ENCODE measurements around the gene LDLRAD4. TPM values are rescaled to one million over a fixed set of nuclear protein-coding genes. Genes with fewer than 3 reads are reported as not detected.
A peak's percentile ranks its signal among the peaks of the same experiment; 100 is the strongest.

The LDLRAD4 gene
- total RNA-seq (2014; rRNA removed; shearing (Covaris generic)), result 0.09 and 0.68 TPM in 2 replicates

DNA sequence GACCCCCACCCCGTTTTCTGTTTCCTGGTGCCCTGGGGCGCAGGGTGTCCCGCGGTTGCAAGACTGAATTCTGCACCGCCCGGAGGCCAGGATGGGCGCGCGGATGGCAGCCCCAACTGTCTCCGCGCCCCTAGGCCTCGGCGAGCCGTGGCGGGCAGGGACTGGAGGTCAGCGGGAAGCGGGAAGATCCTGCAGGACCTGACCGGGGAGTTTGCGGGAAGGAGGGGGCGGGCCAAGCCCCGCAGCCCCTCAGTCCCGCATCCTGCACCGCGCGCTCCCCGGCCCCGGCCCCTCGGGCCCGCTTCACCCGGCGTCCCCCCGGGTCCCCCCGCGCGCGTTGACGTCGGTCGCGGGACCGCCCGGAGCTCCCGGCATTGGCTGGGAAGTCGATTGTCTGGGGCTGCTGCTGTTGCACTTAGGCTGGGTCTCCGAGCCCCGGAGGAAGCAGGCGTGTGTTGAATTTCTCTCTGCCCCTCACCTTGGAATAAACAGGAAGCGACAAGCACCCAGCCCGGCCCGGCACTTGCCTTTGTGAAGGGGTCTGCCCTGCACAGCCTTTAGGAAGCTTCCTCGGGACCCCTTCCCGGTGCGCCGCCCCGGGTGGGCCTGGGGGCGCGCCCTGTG, at the start of gene LDLRAD4:
Gene LDLRAD4 (plus strand): TSS at position 393 of the 624 bp plus-strand sequence.
- Histone ChIP-seq H3K27ac (no peak within 1 kb of the TSS), H3K9me3 (replicated peaks) (no peaks in the 10 kb centered on the region), H3K4me3 (peak within 1 kb of the TSS; percentile 47), H3K27me3 (replicated peaks) (peaks cover 79% of the 10 kb centered on the region), H3K4me1 (replicated peaks) (peaks cover 14% of the 10 kb centered on the region), H3K36me3 (no peaks in the 10 kb centered on the region)
- no peak for DNase-seq (ENCODE audit: low read depth in 1 of 2, low spot score in 2 of 2)

DNA sequence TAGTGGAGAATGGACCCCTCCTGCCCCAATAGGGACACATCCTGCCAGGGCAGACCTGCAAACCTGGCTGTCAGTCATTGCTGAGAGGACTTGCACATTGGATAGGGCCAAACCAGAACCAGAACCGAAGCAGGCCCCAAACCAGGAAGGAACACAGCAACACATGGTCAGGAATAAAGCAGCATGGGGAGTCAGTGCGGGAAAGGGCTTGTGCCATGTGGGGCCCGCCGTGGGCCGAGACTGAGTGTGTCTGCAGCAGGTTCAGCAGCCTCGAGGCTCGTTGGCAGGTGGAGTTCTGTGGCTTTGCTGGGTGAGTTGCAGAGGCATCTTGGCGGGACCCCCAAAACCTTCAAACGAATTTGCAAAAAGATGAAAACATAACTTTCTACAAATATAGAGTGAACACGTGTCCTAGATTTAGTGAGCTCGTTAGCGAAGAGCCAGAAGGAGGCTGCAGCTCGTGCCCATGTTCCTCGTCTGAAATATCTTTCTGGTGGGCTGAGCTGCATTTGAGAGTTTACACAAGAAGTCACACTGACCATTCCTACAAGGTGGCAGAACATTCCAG, 44.9 kb upstream of the LDLRAD4 start:
- H3K4me3 ChIP-seq, result no peak overlapping the region
- H3K27ac ChIP-seq, result no peak overlapping the region
- peaks cover 3% of the 10 kb centered on the region for H3K27me3 ChIP-seq (replicated peaks)
- no peaks in the 10 kb centered on the region for H3K4me1 ChIP-seq (replicated peaks)
- H3K9me3 ChIP-seq (replicated peaks), result no peaks in the 10 kb centered on the region
- DNase-seq (ENCODE audit: low read depth in 1 of 2, low spot score in 2 of 2), result no peak
- H3K36me3 ChIP-seq, result no peaks in the 10 kb centered on the region

DNA sequence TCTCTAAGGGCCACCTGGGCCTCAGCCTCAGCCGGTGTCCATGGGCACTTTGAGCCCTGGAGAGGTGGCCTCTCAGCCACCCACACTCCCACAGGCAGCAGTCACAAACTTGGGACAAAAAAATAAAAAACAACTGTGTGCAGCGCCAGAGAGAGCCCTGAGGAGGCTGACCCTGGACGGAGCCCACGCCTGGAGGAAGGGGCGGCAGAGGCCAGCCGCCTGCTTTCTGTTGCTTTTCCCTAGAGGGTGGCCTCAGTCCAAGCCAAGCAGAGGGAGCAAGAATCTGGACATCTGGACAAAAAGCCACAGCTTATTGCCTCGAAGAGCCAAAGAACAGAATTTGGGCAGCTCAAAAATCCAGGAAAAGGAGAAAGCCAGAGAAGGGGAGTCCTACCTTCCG, 43.3 kb upstream of the LDLRAD4 start:
- Histone ChIP-seq H3K9me3 (replicated peaks) (no peaks in the 10 kb centered on the region), H3K27ac (no peak overlapping the region), H3K27me3 (replicated peaks) (peaks cover 3% of the 10 kb centered on the region; the same call in 1 of the 2 replicates), H3K4me3 (no peak overlapping the region), H3K36me3 (no peaks in the 10 kb centered on the region), H3K4me1 (replicated peaks) (no peaks in the 10 kb centered on the region)
- no peak for DNase-seq (ENCODE audit: low read depth in 1 of 2, low spot score in 2 of 2)

DNA sequence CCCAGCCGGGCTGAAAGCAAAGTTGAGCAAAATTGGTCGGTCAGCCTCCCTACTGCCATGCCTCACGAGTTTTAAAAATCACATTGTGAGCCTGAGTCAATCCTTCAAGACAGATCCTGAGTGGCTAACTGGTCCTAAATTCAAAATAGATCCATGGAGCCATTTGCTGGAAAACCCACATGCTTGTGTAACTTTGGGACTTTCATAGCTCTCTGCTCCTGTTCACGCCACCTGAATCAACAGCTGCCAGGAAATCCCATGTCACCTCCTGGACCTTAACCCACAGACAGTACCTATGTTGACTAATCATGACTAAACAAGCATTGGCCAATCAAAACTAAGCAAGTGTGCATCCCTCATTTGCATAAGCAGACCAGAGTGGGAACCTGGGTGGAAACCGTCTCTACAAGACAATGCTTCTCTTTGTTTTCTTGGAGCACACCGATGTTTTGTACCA, 42.8 kb upstream of the LDLRAD4 start:
- no peaks in the 10 kb centered on the region for H3K9me3 ChIP-seq (replicated peaks)
- H3K4me1 ChIP-seq (replicated peaks), result no peaks in the 10 kb centered on the region
- no peak for DNase-seq (ENCODE audit: low read depth in 1 of 2, low spot score in 2 of 2)
- peaks cover 3% of the 10 kb centered on the region; the same call in 1 of the 2 replicates for H3K27me3 ChIP-seq (replicated peaks)
- H3K27ac ChIP-seq, result no peak overlapping the region
- no peak overlapping the region for H3K4me3 ChIP-seq
- no peaks in the 10 kb centered on the region for H3K36me3 ChIP-seq

DNA sequence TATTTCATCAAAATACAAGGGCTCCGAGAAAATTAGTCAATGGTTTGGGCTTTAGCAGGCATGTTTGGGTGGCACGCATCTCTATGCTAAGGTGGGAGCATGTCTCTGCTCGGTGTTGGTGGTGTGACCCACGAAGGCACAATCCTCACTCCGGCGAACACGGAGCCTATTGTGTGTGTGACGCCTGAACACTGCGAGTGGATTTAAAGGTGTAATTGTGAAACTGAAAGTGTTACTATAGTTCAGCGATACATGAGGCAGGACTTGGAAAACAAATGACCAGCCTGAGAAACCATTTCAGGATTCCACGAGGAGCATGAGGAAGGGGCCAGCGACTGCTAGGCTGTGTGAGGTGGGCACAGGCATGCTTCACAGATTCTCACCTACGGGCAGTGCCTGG, 41.7 kb upstream of the LDLRAD4 start:
- Histone ChIP-seq H3K36me3 (no peaks in the 10 kb centered on the region), H3K4me1 (replicated peaks) (no peaks in the 10 kb centered on the region), H3K27me3 (replicated peaks) (no peaks in the 10 kb centered on the region), H3K4me3 (no peak overlapping the region), H3K27ac (no peak overlapping the region), H3K9me3 (replicated peaks) (no peaks in the 10 kb centered on the region)
- DNase-seq (ENCODE audit: low read depth in 1 of 2, low spot score in 2 of 2), result no peak

DNA sequence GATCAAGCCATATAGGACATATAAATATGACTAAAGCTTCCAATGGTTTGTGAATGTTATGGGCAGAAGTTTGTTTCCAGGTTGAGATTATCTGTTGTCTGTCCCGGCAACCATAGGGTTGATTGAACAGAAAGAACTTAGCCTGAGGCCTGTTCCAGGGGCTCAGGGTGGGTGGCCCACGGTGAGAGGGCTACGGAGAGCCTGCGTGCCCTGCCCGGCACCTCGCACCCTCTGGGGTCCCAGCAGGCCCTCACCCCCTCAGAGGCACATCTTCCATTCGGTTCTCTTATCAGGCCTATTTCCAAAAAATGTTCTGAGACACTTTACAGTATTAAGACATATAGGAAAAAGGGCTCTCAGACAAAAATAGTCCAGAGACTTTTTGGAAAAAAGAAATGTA, 40.4 kb upstream of the LDLRAD4 start:
- DNase-seq (ENCODE audit: low read depth in 1 of 2, low spot score in 2 of 2), result no peak
- H3K4me3 ChIP-seq, result no peak overlapping the region
- no peak overlapping the region for H3K27ac ChIP-seq
- H3K27me3 ChIP-seq (replicated peaks), result no peaks in the 10 kb centered on the region
- H3K4me1 ChIP-seq (replicated peaks), result no peaks in the 10 kb centered on the region
- no peaks in the 10 kb centered on the region for H3K36me3 ChIP-seq
- H3K9me3 ChIP-seq (replicated peaks), result no peaks in the 10 kb centered on the region

DNA sequence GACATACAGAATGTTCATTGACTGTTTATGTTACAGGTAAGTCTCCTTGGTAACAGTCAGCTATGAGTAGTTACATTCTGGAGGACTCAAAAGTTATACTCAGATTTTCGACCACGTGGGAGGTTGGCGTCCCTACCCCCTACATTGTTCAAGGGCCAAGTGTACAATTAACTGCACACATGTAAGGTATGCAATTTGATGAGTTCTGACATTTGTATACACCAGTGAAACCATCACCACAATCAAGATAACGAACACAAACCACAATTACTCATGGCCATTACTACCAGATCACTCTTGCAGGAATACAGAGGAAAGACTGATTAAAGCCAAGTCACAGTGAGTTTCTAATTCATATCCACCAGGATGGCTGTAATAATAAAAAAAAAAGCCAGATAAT, 39.6 kb upstream of the LDLRAD4 start:
- no peaks in the 10 kb centered on the region for H3K27me3 ChIP-seq (replicated peaks)
- H3K9me3 ChIP-seq (replicated peaks), result no peaks in the 10 kb centered on the region
- no peaks in the 10 kb centered on the region for H3K4me1 ChIP-seq (replicated peaks)
- peak in 1 of 2 experiments; percentile 11 for DNase-seq (ENCODE audit: low read depth in 1 of 2, low spot score in 2 of 2)
- H3K27ac ChIP-seq, result no peak overlapping the region
- H3K36me3 ChIP-seq, result no peaks in the 10 kb centered on the region
- H3K4me3 ChIP-seq, result no peak overlapping the region

DNA sequence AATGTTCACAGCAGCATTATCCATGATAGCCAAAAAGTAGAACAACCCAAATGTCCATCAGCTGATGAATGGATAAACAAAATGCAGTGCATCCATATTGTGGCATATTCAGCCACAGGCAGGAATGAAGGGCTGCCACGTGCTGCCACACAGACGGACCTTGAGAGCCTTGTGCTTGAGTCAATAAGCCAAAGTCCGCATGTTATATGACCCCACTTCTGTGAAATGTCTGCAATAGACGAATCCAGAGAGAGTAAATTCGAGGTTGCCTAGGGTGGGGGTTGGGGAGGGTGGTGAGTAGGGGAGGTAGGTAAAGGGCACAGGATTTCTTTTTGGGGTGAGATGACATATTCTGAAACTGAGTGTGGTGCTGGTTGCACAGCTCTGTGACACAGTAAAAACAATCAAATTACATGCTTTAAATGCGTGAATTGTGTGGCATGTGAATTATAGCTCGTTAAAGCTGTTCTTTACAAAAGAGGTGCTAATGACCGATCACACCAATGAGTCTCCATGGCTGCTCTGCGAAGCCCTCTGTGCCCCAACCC, 38.9 kb upstream of the LDLRAD4 start:
- Histone ChIP-seq H3K36me3 (no peaks in the 10 kb centered on the region), H3K4me1 (replicated peaks) (no peaks in the 10 kb centered on the region), H3K4me3 (no peak overlapping the region), H3K27me3 (replicated peaks) (no peaks in the 10 kb centered on the region), H3K27ac (no peak overlapping the region), H3K9me3 (replicated peaks) (no peaks in the 10 kb centered on the region)
- no peak for DNase-seq (ENCODE audit: low read depth in 1 of 2, low spot score in 2 of 2)

DNA sequence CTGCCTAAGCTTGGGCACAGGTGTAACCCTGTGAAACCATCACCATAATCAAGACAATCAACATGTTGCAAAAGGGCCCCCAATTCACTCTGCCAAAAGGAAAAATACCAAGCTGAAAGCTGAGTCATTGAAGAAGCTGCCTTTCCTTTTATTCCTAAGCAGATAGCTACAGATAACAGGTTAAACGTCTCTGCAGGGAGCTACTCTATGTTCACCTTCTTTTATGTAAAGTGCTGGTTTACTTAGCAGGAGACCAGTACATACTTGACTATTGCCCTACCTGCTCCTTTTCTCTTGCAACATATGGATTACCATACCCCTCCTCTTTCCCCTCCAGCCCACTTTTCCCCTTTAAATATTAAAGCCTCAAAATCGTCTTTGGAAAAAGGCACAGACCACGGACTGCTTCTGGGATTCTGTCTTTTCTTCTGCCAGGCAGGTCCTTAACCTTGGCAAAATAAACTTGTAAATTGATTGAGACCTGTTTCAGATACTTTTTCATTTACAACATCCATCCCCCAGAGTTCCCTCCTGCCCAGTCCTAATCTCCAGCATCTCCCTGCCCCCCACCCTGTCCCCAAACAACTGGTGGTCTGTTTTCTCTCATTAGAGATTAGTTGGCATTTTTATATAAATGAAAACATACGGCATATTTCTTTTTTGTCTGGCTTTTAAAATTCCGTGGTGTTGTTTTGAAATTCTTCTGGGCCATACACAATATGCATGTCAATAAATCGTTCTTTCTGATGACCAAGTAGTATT, 37.8 kb upstream of the LDLRAD4 start:
- H3K9me3 ChIP-seq (replicated peaks), result no peaks in the 10 kb centered on the region
- H3K4me3 ChIP-seq, result no peak overlapping the region
- DNase-seq (ENCODE audit: low read depth in 1 of 2, low spot score in 2 of 2), result no peak
- H3K27ac ChIP-seq, result no peak overlapping the region
- H3K27me3 ChIP-seq (replicated peaks), result no peaks in the 10 kb centered on the region
- H3K4me1 ChIP-seq (replicated peaks), result no peaks in the 10 kb centered on the region
- H3K36me3 ChIP-seq, result no peaks in the 10 kb centered on the region

DNA sequence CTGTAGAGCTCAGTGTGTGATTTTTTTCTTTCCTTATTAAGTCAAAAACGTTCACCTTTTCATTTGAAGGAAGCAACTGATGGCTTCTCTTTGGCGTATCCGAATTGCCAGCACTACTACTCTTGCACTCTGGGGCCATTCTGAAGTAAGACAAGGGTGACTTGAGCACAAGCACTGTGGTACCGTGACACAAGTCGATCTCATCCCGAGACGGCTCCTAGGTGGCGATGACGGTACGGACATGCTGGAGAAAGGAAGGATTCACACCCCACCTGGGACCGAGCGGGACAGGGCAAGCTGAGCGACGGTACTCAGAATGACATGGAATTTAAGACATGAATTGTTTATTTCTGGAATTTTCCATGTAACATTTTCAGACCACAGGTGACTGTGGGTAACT, 36.8 kb upstream of the LDLRAD4 start:
- Histone ChIP-seq H3K27ac (no peak overlapping the region), H3K36me3 (no peaks in the 10 kb centered on the region), H3K9me3 (replicated peaks) (no peaks in the 10 kb centered on the region), H3K4me1 (replicated peaks) (no peaks in the 10 kb centered on the region), H3K27me3 (replicated peaks) (no peaks in the 10 kb centered on the region), H3K4me3 (no peak overlapping the region)
- no peak for DNase-seq (ENCODE audit: low read depth in 1 of 2, low spot score in 2 of 2)

DNA sequence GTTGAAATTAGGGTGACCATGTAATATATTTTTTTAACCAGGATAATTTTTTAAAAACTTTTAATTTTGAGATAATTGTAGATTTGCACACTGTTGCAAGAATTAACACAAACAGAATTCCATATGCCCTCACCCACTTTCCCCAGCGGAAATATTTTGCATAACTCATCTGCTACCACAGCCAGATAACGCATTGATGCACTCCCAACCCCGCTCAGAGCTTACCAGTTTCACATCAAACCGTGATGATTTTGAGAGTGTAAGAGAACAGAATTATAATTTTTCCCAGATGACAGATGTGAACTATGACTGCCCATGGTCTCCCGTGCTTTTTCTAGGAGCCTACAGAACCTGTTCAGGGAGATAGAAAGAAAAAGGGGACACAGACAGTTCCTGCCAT, 35.2 kb upstream of the LDLRAD4 start:
- peaks cover under 1% of the 10 kb centered on the region; the same call in 1 of the 2 replicates for H3K27me3 ChIP-seq (replicated peaks)
- no peaks in the 10 kb centered on the region for H3K36me3 ChIP-seq
- no peaks in the 10 kb centered on the region for H3K4me1 ChIP-seq (replicated peaks)
- no peak for DNase-seq (ENCODE audit: low read depth in 1 of 2, low spot score in 2 of 2)
- no peak overlapping the region for H3K4me3 ChIP-seq
- H3K9me3 ChIP-seq (replicated peaks), result no peaks in the 10 kb centered on the region
- H3K27ac ChIP-seq, result no peak overlapping the region

DNA sequence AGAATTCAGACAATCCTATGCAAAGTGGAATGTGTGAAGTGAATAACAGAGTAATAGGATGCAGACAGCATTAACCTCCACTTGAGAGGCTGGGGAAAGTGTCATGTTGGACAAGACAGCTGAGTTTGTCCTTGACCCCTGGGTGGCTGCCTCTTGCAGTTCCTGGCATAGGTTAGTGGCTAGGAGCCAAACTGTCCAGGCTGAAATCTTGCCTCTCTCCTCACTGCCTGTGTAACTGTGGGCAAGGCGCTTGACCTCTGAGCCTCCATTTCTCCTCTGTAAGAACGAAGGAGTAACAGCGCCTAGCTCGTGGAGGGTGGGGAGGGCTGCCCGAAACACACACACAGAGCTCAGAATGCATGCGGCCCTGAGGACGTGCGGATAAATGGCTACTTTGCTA, 34.8 kb upstream of the LDLRAD4 start:
- peaks cover 5% of the 10 kb centered on the region for H3K27me3 ChIP-seq (replicated peaks)
- no peak for DNase-seq (ENCODE audit: low read depth in 1 of 2, low spot score in 2 of 2)
- H3K4me3 ChIP-seq, result no peak overlapping the region
- H3K9me3 ChIP-seq (replicated peaks), result no peaks in the 10 kb centered on the region
- H3K27ac ChIP-seq, result no peak overlapping the region
- H3K4me1 ChIP-seq (replicated peaks), result no peaks in the 10 kb centered on the region
- no peaks in the 10 kb centered on the region for H3K36me3 ChIP-seq

DNA sequence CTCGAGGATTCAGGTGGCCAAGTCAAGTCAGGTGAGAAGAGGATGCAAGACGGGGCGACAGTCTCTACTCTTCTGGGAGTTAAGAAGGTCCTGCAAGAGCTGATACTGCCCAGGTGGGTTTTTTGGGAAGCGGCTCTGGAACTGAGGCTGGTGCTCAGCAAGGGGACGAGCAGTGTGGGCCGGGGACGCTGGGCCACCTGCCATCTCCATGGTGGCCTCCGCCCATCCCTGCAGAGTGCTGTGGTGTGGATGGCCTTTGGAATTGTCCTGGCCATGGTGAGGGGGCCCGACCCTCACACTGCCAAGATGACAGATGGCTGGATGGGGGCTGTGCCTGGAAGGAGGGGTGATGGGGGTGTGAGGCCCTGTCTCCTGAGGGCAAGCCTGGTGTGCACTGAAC, 34.2 kb upstream of the LDLRAD4 start:
- Histone ChIP-seq H3K9me3 (replicated peaks) (no peaks in the 10 kb centered on the region), H3K4me1 (replicated peaks) (no peaks in the 10 kb centered on the region), H3K36me3 (no peaks in the 10 kb centered on the region), H3K27ac (no peak overlapping the region), H3K4me3 (no peak overlapping the region), H3K27me3 (replicated peaks) (peaks cover 10% of the 10 kb centered on the region)
- DNase-seq (ENCODE audit: low read depth in 1 of 2, low spot score in 2 of 2), result no peak

DNA sequence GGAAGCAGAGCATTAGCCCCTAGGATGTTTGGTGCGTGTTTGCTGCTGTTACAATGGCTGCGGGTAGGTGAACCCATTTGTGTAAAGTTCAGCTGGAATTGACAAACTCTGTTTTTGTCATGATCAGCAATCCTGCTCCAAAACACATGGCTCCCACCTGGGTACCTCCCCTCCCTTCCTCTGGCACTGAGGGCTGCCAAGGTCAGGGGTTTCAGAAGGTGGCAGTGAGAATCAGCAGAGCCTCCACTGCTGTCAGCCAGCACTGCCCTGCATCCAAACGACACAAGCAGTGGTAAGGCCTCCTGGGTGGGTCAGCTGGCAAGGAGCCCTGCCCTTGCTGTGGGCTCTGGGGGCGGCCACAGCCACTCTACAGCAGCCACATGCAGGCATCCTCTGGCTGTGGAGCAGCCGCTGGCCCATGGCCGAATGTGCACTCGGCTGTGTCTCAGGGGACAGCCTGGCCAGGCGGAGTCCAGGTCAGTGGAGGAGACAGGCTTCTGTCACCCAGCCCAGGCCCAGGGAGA, 32.8 kb upstream of the LDLRAD4 start:
- H3K27me3 ChIP-seq (replicated peaks), result peaks cover 10% of the 10 kb centered on the region
- H3K36me3 ChIP-seq, result no peaks in the 10 kb centered on the region
- no peaks in the 10 kb centered on the region for H3K9me3 ChIP-seq (replicated peaks)
- H3K27ac ChIP-seq, result no peak overlapping the region
- no peak overlapping the region for H3K4me3 ChIP-seq
- no peak for DNase-seq (ENCODE audit: low read depth in 1 of 2, low spot score in 2 of 2)
- no peaks in the 10 kb centered on the region for H3K4me1 ChIP-seq (replicated peaks)
